Activated CD8-positive, alpha-beta memory T cell treated with anti-CD3 and anti-CD28 coated beads, Interleukin-2, amount 50 U/mL, for 1 hour (primary cell): ENCODE measurements around the gene MAP2K2.
A peak's percentile ranks its signal among the peaks of the same experiment; 100 is the strongest.

Source experiments
- DNase-seq: peaks from one replicate; pipeline ENCODE4 v3.0.0-alpha.2; 2020; ENCODE audit errors: extremely low read depth

MAP2K2 gene

GRCh38 chr19:4077800-4078684, 45.9 kb downstream of the MAP2K2 start:
- no peak for DNase-seq

GRCh38 chr19:4077007-4077374, 46.9 kb downstream of the MAP2K2 start:
- DNase-seq, result no peak

- DNase-seq, result no peak
Observed at GRCh38 chr19:4075373-4075772, 48.5 kb downstream of the MAP2K2 start.

GRCh38 chr19:4071610-4072009, 52.3 kb downstream of the MAP2K2 start:
- no peak for DNase-seq

GRCh38 chr19:4069331-4069959, 54.5 kb downstream of the MAP2K2 start:
- DNase-seq, result no peak

DNA sequence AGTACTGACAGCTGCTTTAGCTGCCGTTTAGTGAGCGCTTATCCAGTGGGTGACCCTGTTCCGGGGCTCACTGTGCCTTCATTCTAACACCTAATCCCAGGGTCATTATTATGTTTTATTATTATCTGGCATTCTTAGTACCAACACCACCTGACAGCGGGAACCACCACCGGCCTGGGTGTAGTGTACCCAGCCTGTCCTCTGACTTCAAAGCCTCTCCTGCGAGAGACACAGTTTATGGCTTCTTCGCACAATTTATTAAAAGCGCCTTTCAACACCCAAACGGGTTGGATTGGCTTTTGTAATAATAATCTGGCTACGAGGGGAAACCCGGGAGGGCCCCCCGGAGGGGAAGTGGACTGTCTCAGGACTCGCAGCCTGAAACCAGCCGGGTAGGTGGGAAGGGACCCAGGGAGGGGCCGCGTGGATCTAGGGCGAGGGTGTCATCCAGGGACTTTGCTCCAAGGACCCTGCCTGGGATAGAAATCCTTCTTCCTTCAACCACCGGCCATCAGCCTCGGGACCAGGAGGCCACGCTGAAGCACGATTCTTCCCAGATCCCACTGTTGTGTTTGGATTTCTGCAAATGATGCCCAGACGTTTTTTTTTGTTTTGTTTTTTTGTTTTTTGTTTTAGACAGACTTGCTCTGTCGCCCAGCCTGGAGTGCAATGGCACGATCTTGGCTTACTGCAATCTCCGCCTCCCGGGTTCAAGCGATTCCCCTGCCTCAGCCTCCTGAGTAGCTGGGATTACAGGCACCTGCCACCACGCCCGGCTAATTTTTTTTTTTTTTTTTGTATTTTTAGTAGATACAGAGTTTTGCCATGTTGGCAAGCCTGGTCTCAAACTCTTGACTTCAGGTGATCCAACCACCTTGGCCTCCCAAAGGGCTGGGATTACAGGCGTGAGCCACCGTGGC, 55.6 kb downstream of the MAP2K2 start:
- DNase-seq, result no peak

GRCh38 chr19:4067396-4068046, 56.4 kb downstream of the MAP2K2 start:
- no peak for DNase-seq

DNA sequence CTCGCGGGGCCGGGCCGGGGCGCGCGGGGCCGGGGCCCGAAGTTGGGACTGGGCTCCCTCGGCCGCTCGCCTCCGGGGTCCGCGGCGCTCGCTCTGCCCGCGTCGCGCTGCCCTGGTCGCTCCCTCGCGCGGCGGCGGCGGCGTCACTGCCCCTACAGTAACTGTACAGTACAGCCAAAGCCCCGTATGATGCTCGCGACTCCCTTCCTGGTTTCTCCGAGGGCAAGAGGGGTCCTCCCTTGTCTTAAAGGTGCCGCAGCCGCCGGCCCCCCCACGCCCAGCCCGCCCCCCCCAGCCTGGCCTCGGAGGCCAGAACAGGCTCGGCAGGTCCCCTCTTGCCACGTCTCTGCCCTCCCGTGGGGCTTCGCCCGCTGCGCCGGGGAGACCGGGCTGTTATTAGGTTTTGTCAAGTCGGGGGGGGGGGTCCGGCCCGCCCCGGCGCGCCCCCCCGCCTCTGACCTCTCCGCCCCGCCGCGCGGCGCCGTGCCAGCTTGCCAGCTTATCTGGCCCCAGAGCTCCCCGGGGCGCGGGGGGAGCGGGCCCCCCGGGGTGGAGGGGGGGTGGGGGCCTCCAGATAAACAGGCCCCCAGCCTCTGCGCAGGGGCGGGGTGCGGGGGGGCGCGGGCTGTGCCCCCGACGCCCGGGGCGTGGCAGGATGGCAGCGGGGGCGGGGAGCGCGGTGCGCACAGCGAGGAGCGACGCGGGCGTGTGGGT, 57.1 kb downstream of the MAP2K2 start, which contains the start of gene ZBTB7A:
TSS of gene ZBTB7A (minus strand) at position 218 of the 714 bp plus-strand sequence. CDS start 11,667 bp downstream, outside the sequence.
- peak; percentile 69 for DNase-seq

DNA sequence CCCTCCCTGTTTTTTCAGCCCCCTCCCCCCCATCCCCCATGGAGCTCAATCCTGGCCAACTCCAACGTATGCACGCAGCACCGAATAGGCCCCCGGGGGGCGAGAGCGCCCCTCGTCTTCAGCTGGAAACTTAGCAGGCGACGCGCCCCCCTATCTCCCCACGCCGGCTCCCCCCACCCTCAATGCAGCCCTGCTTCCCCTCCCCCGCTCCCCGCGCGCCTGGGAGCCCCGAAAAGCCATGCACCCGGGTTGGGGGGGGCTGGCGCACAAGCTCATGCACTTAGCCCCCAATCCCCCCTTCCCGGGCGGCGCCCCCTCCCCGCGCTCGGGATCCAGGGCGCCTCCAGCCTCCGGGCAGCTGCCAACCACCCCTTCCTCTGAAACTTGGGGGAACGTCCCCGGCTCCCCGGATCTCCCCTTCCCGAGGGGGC, 57.7 kb downstream of the MAP2K2 start:
- DNase-seq, result no peak

DNA sequence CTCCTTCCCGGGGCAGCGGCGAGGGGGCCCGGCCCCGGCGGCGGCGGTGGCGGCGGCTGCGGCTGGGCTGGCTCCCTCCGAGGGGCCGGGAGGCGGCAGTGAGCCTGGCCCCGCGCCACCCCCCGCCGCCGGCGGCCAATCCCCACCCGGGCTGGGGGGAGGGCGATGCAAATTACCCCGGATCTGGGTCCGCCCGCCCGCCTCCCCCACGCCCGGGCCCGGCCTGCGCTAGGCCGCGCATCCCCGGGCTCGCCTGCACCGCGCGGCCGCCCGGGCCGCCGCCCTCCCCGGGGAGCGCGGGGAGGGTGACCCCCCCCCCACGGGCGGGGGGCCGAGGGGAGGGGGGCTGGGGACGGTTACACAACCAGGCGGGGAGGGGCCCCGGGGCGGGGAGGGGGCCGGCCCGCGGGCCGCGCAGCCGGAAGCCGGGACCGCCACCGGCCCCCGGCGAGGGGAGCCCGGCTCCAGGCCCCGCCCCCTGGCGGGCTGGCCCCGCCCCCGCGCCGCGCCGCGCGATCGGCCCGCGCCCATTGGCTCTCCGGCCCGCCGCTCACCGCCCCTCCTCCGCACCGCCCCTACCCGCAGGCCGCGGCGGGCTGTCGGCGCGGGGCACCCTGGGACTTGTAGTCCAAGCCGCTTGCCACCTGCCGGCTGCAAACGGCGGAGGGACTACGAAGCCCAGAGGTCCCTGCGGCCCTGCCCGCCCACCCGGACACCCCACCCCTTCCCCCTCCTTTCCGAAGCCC, 58.3 kb downstream of the MAP2K2 start:
- peak; percentile 83 for DNase-seq

- DNase-seq, result no peak
Observed at GRCh38 chr19:4064496-4065260, 59.2 kb downstream of the MAP2K2 start.

GRCh38 chr19:4064149-4064495, 59.8 kb downstream of the MAP2K2 start:
- DNase-seq, result no peak

- no peak for DNase-seq
Observed at GRCh38 chr19:4063369-4064148, 60.4 kb downstream of the MAP2K2 start.

- no peak for DNase-seq
Observed at GRCh38 chr19:4062419-4063368, 61.2 kb downstream of the MAP2K2 start.

DNA sequence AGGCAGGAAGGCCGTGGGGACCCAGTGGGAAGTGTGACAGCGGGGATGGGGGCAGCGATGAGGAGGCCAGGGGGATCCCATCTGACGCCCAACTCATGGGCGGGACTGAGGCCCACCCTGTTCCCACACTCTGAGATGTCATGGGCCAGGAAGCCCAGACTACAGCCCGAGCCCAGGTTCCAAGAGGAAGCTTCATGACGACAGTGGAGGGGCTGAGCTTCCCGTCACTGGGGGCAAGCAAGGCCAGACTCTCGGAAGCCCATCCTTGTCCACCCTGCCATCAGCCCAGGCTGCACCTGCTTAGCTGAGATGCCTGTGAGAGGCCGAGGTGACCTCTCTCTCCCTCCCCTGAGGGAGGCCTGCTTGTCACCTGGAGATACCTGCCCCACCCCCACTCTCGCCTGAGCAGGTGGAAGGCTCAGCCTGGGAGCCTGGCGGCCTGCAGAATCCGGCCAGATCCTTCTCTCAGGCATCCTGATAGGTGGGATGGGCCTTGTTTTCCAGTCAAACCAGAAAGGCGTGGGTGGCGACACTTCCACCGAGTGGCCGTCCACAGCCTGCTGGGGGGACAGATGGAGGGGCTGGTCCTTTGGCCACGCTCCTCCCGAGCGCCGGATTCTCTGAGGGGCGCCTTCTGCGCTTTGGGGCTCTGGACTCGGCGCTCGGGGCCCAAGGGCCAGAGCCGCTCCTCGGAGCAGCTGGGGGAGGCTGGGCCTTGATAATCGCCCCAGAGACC, 62.1 kb downstream of the MAP2K2 start:
- DNase-seq, result no peak

DNA sequence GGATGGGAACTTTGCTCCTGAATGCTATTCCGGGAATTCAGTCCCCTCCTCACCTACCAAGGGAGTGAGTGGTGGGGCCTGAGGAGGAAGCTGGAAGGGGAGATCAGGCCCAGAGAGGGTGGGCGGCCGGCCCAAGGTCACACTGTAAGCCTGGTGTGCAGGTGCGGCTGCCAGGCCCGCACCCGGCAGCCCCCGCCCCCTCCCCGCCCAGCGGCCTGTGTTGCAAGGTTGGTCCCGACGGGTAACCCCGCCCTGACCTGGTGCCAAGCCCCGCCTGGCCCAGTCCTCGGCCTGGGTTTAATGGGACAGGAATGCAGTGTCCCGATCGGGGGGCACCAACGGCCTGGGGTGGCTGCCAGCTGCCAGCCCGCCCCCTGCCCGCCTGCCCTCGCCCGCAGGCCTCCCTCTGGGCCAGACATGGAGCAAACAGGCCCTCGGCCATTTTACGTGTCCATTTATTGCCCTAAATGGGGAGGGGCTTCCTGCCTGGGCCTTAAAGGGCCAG, 62.7 kb downstream of the MAP2K2 start:
- DNase-seq, result no peak
